GM12891 (cell line): ENCODE data around the gene NR1H3.

Experiments used
- PAX5 ChIP-seq: IDR thresholded peaks from 2 replicates; pipeline ENCODE4 v1.6.1; 2011; ENCODE audit warnings: low read length, moderate library complexity, mild to moderate bottlenecking; ENCODE audit not compliant: insufficient read depth, severe bottlenecking
- POLR2A ChIP-seq: IDR thresholded peaks from 2 replicates; pipeline ENCODE4 v1.6.1; 2011; ENCODE audit warnings: low read depth, low read length, control low read depth
- POLR2AphosphoS5 ChIP-seq: IDR thresholded peaks from 2 replicates; pipeline ENCODE4 v1.6.1; 2011; ENCODE audit warnings: low read depth, low read length, control low read depth
- SPI1 ChIP-seq: IDR thresholded peaks from 2 replicates; pipeline ENCODE4 v1.6.1; 2011; ENCODE audit warnings: low read depth, low read length, control low read depth
- TAF1 ChIP-seq: IDR thresholded peaks from 2 replicates; pipeline ENCODE4 v1.6.1; 2011; ENCODE audit warnings: low read depth, low read length, control low read depth

GRCh38 chr11:47302853-47303252 lies 45.1 kb downstream of the NR1H3 start:
- no peak for TF ChIP-seq POLR2AphosphoS5
- TF ChIP-seq POLR2A = no peak
- TF ChIP-seq PAX5 = no peak
- TF ChIP-seq TAF1 = no peak
- TF ChIP-seq SPI1 = no peak
